Measurements from ENCODE around the gene HSPB7.

HSPB7 gene

DNA sequence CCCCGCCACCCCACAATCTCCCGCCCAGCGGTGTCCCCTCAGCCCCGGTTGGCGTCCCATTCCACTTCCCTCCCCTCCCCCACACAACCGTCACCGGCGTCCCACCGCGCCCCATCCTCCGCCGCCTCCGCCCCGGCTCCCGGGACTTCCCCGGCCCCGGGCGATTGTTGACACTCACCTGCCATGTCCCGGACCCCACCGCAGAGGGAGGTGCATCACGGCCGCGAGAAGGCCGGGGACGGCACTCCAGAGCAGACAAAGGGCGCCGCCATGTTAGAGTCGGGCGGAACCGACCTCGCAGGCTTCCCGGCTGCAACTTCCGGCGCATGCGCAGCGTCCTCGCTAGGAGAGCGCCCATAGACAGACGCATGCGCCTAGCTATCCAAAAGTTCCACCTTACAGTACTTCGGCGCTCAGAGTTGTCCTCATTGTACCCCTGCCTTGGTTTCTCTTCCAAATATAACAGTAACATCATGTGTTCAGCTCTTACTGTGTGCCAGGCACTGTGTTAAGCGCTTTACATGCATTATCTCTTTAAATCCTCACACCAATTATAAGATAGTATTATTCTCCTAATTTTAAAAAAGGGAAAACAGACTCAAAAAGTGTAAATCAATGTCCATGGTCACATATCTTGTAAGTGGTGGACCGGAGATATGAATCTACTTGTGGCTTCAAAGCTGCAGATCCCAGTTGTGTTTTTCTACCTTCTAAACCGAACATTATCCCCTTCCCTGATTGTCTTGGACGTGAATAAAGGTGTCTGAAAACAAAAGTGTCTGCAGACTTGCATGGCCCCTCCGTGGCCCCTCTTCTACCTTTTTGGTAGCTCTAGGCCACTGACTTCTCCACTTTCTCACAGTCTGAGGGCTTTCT is 41.8 kb downstream of the HSPB7 start, which contains the start of gene ZBTB17:
TSS of gene ZBTB17 (minus strand) at position 297 of the 876 bp plus-strand sequence. CDS start 27,606 bp downstream, outside the sequence.
- peak; percentile 94 to 95 for DNase-seq (ENCODE audit: low read depth in 2 of 2)

DNA sequence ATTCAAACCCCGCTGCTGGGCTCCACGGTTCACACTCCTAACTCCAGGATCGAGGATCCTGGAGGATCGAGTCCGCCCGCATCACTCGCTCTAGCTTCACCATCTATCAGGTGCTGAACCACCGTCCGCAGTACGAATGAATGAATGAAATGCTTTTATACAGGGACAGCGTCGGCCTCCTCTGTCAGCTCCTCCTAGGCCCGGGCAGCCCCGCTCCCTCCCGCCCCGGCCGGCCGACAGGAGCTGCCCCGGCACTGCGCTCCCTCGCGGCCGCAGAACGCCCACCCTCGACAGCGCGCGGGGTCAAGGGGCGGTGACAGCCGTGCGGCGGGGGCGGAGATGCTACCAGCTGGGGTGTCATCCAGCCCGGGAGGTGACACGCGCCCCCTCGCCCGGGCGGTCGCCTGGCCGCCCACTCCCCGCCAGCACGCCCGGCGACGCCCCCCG is 42.5 kb downstream of the HSPB7 start:
- DNase-seq (ENCODE audit: low read depth in 2 of 2): peak; percentile 79 to 82

DNA sequence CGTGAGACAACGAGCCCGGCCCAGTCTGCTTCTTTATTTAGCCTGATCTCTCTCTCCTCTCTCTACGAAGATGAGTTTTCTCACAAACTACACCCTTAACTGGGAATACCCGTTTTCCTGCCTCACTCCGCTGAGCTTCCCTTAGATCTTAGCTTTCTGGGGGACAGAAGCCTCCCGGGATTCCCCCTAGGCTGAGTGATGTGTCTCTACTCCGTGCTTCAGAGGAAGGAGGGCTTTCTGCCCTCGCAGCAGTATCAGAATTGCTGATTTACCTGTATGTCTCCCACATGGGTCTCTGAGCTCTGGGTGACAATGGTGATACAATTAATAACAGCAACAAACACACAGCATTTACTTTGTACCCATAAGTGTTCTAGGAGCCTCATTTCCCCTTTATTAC is 43.0 kb downstream of the HSPB7 start:
- no peak for DNase-seq (ENCODE audit: low read depth in 2 of 2)

DNA sequence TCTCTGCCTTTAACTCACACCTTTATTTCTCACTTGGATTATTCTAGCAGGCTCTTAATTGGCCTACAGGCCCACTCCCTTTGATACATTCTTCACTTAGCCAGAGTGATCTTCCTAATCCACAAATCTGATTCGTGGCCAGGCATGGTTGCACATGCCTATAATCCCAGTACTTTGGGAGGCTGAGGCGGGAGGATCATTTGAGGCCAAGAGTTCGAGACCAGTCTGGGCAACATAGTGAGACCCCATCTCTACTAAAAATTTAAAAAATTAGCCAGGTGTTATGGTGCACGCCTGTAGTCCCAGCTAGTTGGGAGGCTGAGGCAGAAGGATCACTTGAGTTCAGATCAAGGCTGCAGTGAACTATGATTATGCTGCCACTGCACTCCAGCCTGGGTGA is 44.1 kb downstream of the HSPB7 start:
- no peak for DNase-seq (ENCODE audit: low read depth in 2 of 2)

- no peak for DNase-seq (ENCODE audit: low read depth in 2 of 2)
These were observed 45.4 kb downstream of the HSPB7 start for GRCh38 chr1:15972409-15972808.

DNA sequence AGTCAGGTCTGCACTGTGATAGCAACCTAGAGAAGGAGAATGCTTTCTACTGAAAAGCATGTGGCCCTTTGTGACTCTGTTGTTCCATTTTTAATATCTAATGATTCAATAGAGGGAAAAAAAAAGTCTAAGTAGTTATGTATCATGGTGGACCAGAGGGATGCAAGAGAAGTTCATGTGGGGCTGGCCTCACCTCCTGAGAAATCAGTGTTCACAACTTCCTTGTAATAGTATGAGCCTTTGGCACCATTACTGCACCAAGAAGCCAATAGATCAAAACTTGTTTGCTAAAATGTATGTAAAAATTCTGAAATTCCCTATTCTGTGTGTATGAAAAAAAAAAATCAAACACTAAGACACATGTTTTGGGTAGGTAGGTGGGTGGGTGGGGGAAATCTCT is 46.9 kb downstream of the HSPB7 start:
- DNase-seq (ENCODE audit: low read depth in 2 of 2): no peak

DNA sequence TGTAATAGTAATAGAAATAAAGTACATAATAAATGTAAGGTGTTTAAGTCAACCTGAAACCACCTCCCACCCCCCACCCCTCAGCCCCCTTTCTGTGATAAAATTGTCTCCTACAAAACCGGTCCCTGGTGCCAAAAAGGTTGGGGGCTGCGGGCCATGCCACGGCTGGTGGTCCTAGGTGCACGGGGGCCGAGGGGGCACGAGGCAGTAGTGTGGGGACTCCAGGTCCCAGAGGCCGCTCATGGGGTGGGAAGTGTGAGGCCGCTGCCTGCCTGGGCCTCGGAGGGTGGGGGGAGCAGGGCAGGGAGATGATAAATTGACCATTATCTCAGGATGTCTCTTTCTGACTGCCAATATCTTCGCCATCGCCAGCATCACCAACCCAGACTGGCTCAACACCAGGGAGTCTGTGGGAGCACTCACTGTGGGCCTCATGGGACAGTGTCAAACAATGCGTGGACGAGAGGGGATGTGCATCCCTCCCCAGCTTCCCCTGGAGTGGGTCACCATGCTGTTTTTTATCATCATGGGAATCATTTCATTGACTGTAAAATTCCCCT is 48.4 kb downstream of the HSPB7 start:
- DNase-seq (ENCODE audit: low read depth in 2 of 2): no peak

GRCh38 chr1:15968172-15968571 is 49.7 kb downstream of the HSPB7 start:
- no peak for DNase-seq (ENCODE audit: low read depth in 2 of 2)

DNA sequence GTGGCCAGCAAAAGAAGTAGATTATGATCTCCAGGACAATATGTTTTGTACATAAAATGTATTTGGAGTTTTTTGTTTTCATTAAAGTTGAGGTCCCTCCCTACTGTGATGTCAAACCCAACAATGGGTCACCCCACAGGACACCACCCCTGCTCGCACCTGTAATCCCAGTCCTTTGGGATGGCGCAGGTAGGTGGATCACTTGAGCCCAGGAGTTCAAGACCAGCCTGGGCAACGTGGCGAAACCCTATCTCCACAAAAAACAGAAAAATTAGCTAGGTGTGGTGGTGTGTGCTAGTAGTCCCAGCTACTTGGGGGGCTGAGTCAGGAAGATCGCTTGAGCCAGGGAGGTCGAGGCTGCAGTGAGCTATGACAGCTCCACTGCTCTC is 50.9 kb downstream of the HSPB7 start:
- no peak for DNase-seq (ENCODE audit: low read depth in 2 of 2)

GRCh38 chr1:15966081-15966955 is 51.5 kb downstream of the HSPB7 start:
- DNase-seq (ENCODE audit: low read depth in 2 of 2): peak; percentile 59 to 70

GRCh38 chr1:15965228-15965767 is 52.5 kb downstream of the HSPB7 start:
- DNase-seq (ENCODE audit: low read depth in 2 of 2): no peak

Data from stimulated activated CD8-positive, alpha-beta memory T cell treated with anti-CD3 and anti-CD28 coated beads, Interleukin-15, amount 100 ng/mL, for 4 hours (primary cell).